ENCODE measurements around the gene AIG1.
A peak's percentile ranks its signal among the peaks of the same experiment; 100 is the strongest.

AIG1 gene

GRCh38 chr6:143258945-143259344, 198.3 kb downstream of the AIG1 start:
- H3K4me1 ChIP-seq (ENCODE audit: control extremely low read depth in 1 of 4, control insufficient read depth in 4 of 4, insufficient read depth in 4 of 4, low read length in 3 of 4) = no peaks in the 10 kb centered on the region
- peak overlapping the region in 1 of 7 experiments; percentile 5 for H3K4me3 ChIP-seq (ENCODE audit: control insufficient read depth in 1 of 7, extremely low read depth in 1 of 7, insufficient read depth in 4 of 7, low read depth in 2 of 7, low read length in 6 of 7)
- no peak overlapping the region for H3K27ac ChIP-seq (ENCODE audit: insufficient read depth in 1 of 2, low read depth in 1 of 2, low read length in 2 of 2, poor library complexity in 1 of 2, severe bottlenecking in 2 of 2)
- no peaks in the 10 kb centered on the region for H3K36me3 ChIP-seq (ENCODE audit: control insufficient read depth in 4 of 4, insufficient read depth in 4 of 4, low read length in 3 of 4)
- H3K9me3 ChIP-seq (ENCODE audit: control extremely low read depth in 1 of 5, control insufficient read depth in 4 of 5, insufficient read depth in 2 of 5, low read depth in 1 of 5, low read length in 4 of 5) = peaks cover 2 to 18% (median 4%) of the 10 kb centered on the region in 5 experiments
- no peaks in the 10 kb centered on the region for H3K27me3 ChIP-seq (replicated peaks in 2 of 5; ENCODE audit: control insufficient read depth in 4 of 5, insufficient read depth in 5 of 5, low read length in 4 of 5)
- peak in 2 of 3 donors; percentile 19 to 35 for DNase-seq
- CTCF ChIA-PET = no interaction called here
- POLR2A ChIA-PET = no interaction called here

DNA sequence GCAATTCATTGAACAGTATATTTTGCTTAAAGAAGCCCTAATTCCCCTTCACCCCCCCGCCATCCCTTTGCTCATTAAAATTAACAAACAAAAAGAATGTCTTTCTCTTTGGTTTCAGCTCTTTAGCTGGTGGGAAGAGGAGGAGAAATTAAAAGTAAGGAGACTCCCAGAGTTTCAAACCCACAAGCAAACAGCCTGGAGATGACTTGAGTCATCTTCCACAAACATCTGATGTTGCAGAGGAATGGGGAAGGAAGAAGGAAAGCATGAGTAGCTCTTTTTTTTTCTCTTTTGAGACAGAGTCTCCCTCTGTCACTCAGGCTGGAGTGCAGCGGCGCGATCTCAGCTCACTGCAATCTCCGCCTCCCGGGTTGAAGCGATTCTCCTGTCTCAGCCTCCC, 200.2 kb downstream of the AIG1 start:
- DNase-seq = no peak
- H3K4me1 ChIP-seq (ENCODE audit: control extremely low read depth in 1 of 4, control insufficient read depth in 4 of 4, insufficient read depth in 4 of 4, low read length in 3 of 4) = no peaks in the 10 kb centered on the region
- H3K9me3 ChIP-seq (ENCODE audit: control extremely low read depth in 1 of 5, control insufficient read depth in 4 of 5, insufficient read depth in 2 of 5, low read depth in 1 of 5, low read length in 4 of 5) = peaks cover 2 to 18% (median 4%) of the 10 kb centered on the region in 5 experiments
- H3K27me3 ChIP-seq (replicated peaks in 2 of 5; ENCODE audit: control insufficient read depth in 4 of 5, insufficient read depth in 5 of 5, low read length in 4 of 5) = no peaks in the 10 kb centered on the region
- ChIA-PET POLR2A (no interaction called here), CTCF (interaction anchor here (1.4 kb wide), 1 partner anchor 9 kb away, joined by 5 read pairs; no protein-coding TSS in a partner anchor)
- no peaks in the 10 kb centered on the region for H3K36me3 ChIP-seq (ENCODE audit: control insufficient read depth in 4 of 4, insufficient read depth in 4 of 4, low read length in 3 of 4)
- 100% methylated on average over 6 of the region's 7 CpGs for WGBS (ENCODE audit: insufficient coverage)
- no peak overlapping the region for H3K4me3 ChIP-seq (ENCODE audit: control insufficient read depth in 1 of 7, extremely low read depth in 1 of 7, insufficient read depth in 4 of 7, low read depth in 2 of 7, low read length in 6 of 7)
- H3K27ac ChIP-seq (ENCODE audit: insufficient read depth in 1 of 2, low read depth in 1 of 2, low read length in 2 of 2, poor library complexity in 1 of 2, severe bottlenecking in 2 of 2) = no peak overlapping the region

DNA sequence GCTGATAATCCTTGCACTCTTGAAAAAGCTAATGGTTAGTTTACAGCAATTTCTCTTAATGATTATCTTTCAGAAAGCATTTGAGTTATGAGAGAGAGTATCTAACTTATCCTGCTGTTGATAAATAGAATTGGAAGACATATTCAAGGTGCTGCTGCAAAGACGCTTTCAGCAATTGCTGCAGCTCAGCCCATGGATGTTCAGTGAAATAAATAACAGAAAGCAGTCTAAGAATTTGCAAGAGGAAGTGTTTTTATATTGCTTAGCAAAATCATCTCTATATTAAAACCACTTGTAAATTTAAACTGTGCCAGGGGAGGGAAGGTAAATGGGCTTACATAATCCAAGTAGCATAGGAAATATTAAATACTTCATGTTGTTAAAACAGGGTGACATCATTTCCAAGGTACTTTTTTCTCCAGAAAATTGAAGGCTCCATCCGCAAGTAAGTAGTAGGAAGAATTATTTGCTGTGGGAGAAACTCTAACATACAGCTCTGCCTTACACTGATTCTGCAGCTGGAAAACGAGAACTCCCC, 201.3 kb downstream of the AIG1 start:
- H3K4me3 ChIP-seq (ENCODE audit: control insufficient read depth in 1 of 7, extremely low read depth in 1 of 7, insufficient read depth in 4 of 7, low read depth in 2 of 7, low read length in 6 of 7) = no peak overlapping the region
- ChIA-PET POLR2A (no interaction called here), CTCF (interaction anchor here (1.4 kb wide), 1 partner anchor 8 kb away, joined by 5 read pairs; no protein-coding TSS in a partner anchor)
- DNase-seq = no peak
- H3K27ac ChIP-seq (ENCODE audit: insufficient read depth in 1 of 2, low read depth in 1 of 2, low read length in 2 of 2, poor library complexity in 1 of 2, severe bottlenecking in 2 of 2) = no peak overlapping the region
- H3K4me1 ChIP-seq (ENCODE audit: control extremely low read depth in 1 of 4, control insufficient read depth in 4 of 4, insufficient read depth in 4 of 4, low read length in 3 of 4) = no peaks in the 10 kb centered on the region
- H3K27me3 ChIP-seq (replicated peaks in 2 of 5; ENCODE audit: control insufficient read depth in 4 of 5, insufficient read depth in 5 of 5, low read length in 4 of 5) = no peaks in the 10 kb centered on the region
- no peaks in the 10 kb centered on the region for H3K36me3 ChIP-seq (ENCODE audit: control insufficient read depth in 4 of 4, insufficient read depth in 4 of 4, low read length in 3 of 4)
- H3K9me3 ChIP-seq (ENCODE audit: control extremely low read depth in 1 of 5, control insufficient read depth in 4 of 5, insufficient read depth in 2 of 5, low read depth in 1 of 5, low read length in 4 of 5) = peaks cover 2 to 18% (median 4%) of the 10 kb centered on the region in 5 experiments
- WGBS (ENCODE audit: insufficient coverage) = 100% methylated on average over 1 of the region's 3 CpGs

DNA sequence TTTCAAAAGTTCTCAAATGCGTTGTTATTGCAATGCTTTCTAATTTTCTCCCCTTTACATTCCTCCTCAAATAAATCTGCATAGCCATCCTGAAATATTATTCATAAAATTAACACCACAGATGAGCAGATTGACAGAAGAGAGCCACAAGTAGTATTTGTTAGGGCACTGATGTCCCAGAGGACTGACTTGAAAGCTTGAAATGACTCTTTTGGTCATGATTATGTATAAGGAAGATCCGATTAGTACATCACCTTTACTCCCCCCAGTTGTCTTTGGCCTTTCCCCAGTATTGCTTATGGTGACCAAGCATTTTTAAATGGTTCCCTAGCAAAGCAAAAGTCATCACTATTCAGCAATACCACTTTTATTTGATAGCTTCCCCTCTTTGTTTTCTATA, 202.2 kb downstream of the AIG1 start:
- CTCF ChIA-PET = no interaction called here
- H3K36me3 ChIP-seq (ENCODE audit: control insufficient read depth in 4 of 4, insufficient read depth in 4 of 4, low read length in 3 of 4) = no peaks in the 10 kb centered on the region

DNA sequence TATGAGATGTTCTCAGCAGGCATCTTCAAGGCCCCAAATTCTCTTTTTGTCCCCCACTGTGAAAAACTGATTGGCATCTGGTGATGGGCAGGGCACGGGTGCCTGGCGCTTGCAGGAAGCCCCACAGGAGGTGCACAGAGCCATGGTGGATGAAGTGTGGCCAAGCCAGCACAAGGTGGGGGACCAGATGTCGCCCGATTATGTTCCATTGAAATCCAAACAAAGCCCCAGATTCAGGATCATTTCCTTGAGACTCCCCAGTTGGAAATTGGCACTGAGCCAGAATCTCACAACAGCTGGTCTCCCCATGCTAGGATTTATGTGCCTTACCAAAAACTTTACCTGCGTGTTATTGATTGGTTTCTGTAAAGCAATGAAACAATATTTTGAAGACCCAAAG, 203.7 kb downstream of the AIG1 start:
- Histone ChIP-seq H3K4me1 (ENCODE audit: control extremely low read depth in 1 of 4, control insufficient read depth in 4 of 4, insufficient read depth in 4 of 4, low read length in 3 of 4) (no peaks in the 10 kb centered on the region), H3K27me3 (replicated peaks in 2 of 5; ENCODE audit: control insufficient read depth in 4 of 5, insufficient read depth in 5 of 5, low read length in 4 of 5) (no peaks in the 10 kb centered on the region), H3K9me3 (ENCODE audit: control extremely low read depth in 1 of 5, control insufficient read depth in 4 of 5, insufficient read depth in 2 of 5, low read depth in 1 of 5, low read length in 4 of 5) (peaks cover 0 to 6% (median 2%) of the 10 kb centered on the region in 5 experiments), H3K4me3 (ENCODE audit: control insufficient read depth in 1 of 7, extremely low read depth in 1 of 7, insufficient read depth in 4 of 7, low read depth in 2 of 7, low read length in 6 of 7) (no peak overlapping the region), H3K27ac (ENCODE audit: insufficient read depth in 1 of 2, low read depth in 1 of 2, low read length in 2 of 2, poor library complexity in 1 of 2, severe bottlenecking in 2 of 2) (no peak overlapping the region), H3K36me3 (ENCODE audit: control insufficient read depth in 4 of 4, insufficient read depth in 4 of 4, low read length in 3 of 4) (no peaks in the 10 kb centered on the region)
- POLR2A ChIA-PET = no interaction called here
- 97% methylated on average over 4 of the region's 5 CpGs for WGBS (ENCODE audit: insufficient coverage)
- no peak for DNase-seq
- CTCF ChIA-PET = no interaction called here

More for the DNA sequence above, 202.2 kb downstream of the AIG1 start:
- Histone ChIP-seq H3K27ac (ENCODE audit: insufficient read depth in 1 of 2, low read depth in 1 of 2, low read length in 2 of 2, poor library complexity in 1 of 2, severe bottlenecking in 2 of 2) (no peak overlapping the region), H3K9me3 (ENCODE audit: control extremely low read depth in 1 of 5, control insufficient read depth in 4 of 5, insufficient read depth in 2 of 5, low read depth in 1 of 5, low read length in 4 of 5) (peaks cover 2 to 16% (median 4%) of the 10 kb centered on the region in 5 experiments), H3K27me3 (replicated peaks in 2 of 5; ENCODE audit: control insufficient read depth in 4 of 5, insufficient read depth in 5 of 5, low read length in 4 of 5) (no peaks in the 10 kb centered on the region), H3K4me3 (ENCODE audit: control insufficient read depth in 1 of 7, extremely low read depth in 1 of 7, insufficient read depth in 4 of 7, low read depth in 2 of 7, low read length in 6 of 7) (no peak overlapping the region), H3K4me1 (ENCODE audit: control extremely low read depth in 1 of 4, control insufficient read depth in 4 of 4, insufficient read depth in 4 of 4, low read length in 3 of 4) (no peaks in the 10 kb centered on the region)
- POLR2A ChIA-PET = no interaction called here
- WGBS (ENCODE audit: insufficient coverage) = 100% methylated on average over 1 of the region's 2 CpGs
- no peak for DNase-seq

GRCh38 chr6:143264986-143265764, 204.5 kb downstream of the AIG1 start:
- Histone ChIP-seq H3K4me1 (ENCODE audit: control extremely low read depth in 1 of 4, control insufficient read depth in 4 of 4, insufficient read depth in 4 of 4, low read length in 3 of 4) (no peaks in the 10 kb centered on the region), H3K27ac (ENCODE audit: insufficient read depth in 1 of 2, low read depth in 1 of 2, low read length in 2 of 2, poor library complexity in 1 of 2, severe bottlenecking in 2 of 2) (no peak overlapping the region), H3K27me3 (replicated peaks in 2 of 5; ENCODE audit: control insufficient read depth in 4 of 5, insufficient read depth in 5 of 5, low read length in 4 of 5) (no peaks in the 10 kb centered on the region), H3K4me3 (ENCODE audit: control insufficient read depth in 1 of 7, extremely low read depth in 1 of 7, insufficient read depth in 4 of 7, low read depth in 2 of 7, low read length in 6 of 7) (no peak overlapping the region), H3K36me3 (ENCODE audit: control insufficient read depth in 4 of 4, insufficient read depth in 4 of 4, low read length in 3 of 4) (no peaks in the 10 kb centered on the region), H3K9me3 (ENCODE audit: control extremely low read depth in 1 of 5, control insufficient read depth in 4 of 5, insufficient read depth in 2 of 5, low read depth in 1 of 5, low read length in 4 of 5) (peaks cover 0 to 2% (median 0%) of the 10 kb centered on the region in 5 experiments)
- no peak for DNase-seq
- WGBS (ENCODE audit: insufficient coverage) = 100% methylated on average over 1 of the region's 4 CpGs
- ChIA-PET CTCF (no interaction called here), POLR2A (no interaction called here)

DNA sequence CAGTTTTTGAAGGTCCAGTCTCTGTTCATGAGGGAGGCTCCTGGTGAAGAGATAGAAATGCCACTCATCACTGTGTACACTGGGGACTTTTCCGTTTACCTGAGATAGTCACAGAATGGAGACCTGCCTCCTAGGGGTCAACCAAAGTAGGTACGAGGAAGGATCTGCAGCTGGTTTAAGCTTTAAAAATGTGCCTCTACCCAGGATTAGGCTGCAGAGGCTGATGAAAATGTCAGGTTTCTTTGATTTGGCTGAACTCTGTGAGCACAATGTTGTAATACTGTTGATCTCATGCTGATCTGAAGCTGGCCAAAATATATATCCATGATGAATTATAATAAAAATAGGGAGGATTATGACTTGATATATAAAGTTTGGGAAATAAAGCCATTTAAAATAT, 207.1 kb downstream of the AIG1 start:
- 94% methylated on average over 2 of the region's 2 CpGs for WGBS (ENCODE audit: insufficient coverage)
- no peaks in the 10 kb centered on the region for H3K9me3 ChIP-seq (ENCODE audit: control extremely low read depth in 1 of 5, control insufficient read depth in 4 of 5, insufficient read depth in 2 of 5, low read depth in 1 of 5, low read length in 4 of 5)
- no peak overlapping the region for H3K27ac ChIP-seq (ENCODE audit: insufficient read depth in 1 of 2, low read depth in 1 of 2, low read length in 2 of 2, poor library complexity in 1 of 2, severe bottlenecking in 2 of 2)
- H3K4me3 ChIP-seq (ENCODE audit: control insufficient read depth in 1 of 7, extremely low read depth in 1 of 7, insufficient read depth in 4 of 7, low read depth in 2 of 7, low read length in 6 of 7) = no peak overlapping the region
- ChIA-PET CTCF (no interaction called here), POLR2A (no interaction called here)
- no peaks in the 10 kb centered on the region for H3K36me3 ChIP-seq (ENCODE audit: control insufficient read depth in 4 of 4, insufficient read depth in 4 of 4, low read length in 3 of 4)
- H3K4me1 ChIP-seq (ENCODE audit: control extremely low read depth in 1 of 4, control insufficient read depth in 4 of 4, insufficient read depth in 4 of 4, low read length in 3 of 4) = no peaks in the 10 kb centered on the region
- H3K27me3 ChIP-seq (replicated peaks in 2 of 5; ENCODE audit: control insufficient read depth in 4 of 5, insufficient read depth in 5 of 5, low read length in 4 of 5) = no peaks in the 10 kb centered on the region
- DNase-seq = no peak

Measured in common myeloid progenitor, CD34-positive (primary cell).